Measurements from ENCODE around the gene KRTAP4-12.
"Not testable (repeated sequence)": the region's sequence is repeated elsewhere in the genome, so short reads cannot be mapped to it uniquely, and the experiment has no call there.

Gene KRTAP4-12

DNA sequence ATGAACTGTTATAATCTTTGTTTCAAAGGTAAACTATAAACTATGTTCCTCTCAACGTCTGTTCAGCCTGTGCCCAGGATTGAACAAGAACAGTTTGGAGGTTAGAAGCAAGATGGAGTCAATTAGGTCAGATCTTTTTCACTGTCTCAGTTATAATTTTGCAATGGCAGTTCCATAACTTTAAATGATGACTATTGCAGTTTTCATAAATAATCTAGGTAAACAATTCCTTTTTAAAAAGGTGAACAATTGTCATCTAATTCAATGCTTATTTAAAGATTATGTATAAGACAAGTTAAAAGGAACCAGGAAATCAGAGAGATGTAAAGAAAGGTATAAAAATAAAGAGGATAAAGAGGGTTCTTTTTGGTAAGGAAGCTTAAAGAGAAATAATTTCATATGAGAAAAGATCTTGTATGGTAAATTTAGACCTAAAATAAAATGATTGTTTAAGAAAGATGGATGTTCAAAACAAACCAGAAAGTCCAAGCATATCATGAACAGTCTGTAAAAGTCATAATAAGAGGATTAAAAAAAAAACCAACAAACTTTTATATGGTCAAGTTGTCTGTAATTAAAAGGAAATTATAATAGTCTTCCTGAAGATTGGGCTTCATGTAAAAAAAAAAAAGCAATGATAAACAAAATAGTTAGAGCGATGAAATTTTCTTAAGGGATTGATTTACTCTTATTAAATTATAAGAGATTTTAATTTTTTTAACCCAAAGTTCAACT, 12.7 kb downstream of the KRTAP4-12 start:
- TF ChIP-seq CTCF (IDR thresholded peaks at IDR 0.05; ENCODE audit: borderline replicate concordance, control extremely low read depth, extremely low read depth, insufficient read depth, missing control alignments), result no peak
- DNase-seq (ENCODE audit: low spot score), result no peak
- in situ Hi-C loops (cut with MboI; ENCODE audit: low sequenced_read_pairs, unreplicated experiment), result no loop called here

DNA sequence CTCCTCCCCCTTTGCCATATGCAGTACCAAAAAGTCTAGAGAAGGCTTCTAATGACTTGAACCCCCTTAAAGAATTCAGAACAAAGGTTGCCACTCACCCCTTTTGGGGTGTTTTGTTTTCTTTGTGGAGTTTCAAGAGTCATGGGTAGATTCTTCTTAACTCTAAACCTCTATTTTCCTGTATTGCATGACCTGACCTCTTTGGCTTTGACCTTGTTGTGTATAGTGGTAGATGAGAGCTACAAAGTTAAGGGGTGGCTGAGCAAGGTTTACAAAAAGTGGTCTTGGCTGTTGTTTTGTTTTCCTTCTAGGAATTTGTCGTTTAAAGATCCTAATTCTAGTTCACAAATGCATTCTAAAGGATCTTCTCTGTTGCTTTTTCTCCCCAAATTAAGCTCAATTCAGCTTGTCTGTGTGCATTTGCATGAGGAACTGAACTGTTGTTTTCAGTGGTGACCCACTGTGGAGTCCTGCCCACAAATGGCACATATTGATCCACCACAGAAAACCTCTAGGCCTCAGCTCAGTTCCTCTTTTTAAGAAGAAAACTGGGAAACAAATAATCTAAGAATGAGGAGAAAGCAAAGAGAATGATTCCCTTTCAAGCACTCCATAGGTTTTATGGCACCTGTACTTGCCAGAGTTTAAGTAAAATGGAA, 15.1 kb downstream of the KRTAP4-12 start:
- in situ Hi-C loops (cut with MboI; ENCODE audit: low sequenced_read_pairs, unreplicated experiment); DNase-seq (ENCODE audit: low spot score): not testable (repeated sequence)

DNA sequence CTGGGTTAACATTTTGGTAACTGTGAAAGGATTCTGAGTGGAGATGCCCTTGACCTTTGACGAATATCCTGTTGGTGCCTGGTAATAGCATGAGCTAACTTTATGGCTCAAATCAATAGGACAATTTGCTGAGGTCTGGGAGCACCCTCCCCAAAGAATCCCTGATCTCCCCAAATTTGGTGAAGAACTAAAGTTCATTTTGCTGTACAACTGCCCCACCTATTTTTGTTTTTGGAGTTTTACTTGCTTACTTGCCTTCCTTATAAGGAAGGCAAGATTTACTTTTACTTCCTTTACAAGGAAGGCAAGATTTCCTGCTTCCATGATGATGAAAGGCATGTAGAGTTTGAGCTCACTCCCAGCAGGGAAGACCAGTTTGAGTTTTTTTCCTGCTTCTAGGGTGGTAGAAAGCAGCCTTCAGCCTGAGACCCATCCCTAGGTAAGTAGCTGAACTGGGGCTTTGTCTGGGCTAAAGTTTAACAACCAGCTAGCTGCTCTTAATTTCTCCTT, 16.0 kb downstream of the KRTAP4-12 start:
- DNase-seq (ENCODE audit: low spot score), result no peak
- TF ChIP-seq CTCF (IDR thresholded peaks at IDR 0.05; ENCODE audit: borderline replicate concordance, control extremely low read depth, extremely low read depth, insufficient read depth, missing control alignments), result no peak
- in situ Hi-C loops (cut with MboI; ENCODE audit: low sequenced_read_pairs, unreplicated experiment), result no loop called here

DNA sequence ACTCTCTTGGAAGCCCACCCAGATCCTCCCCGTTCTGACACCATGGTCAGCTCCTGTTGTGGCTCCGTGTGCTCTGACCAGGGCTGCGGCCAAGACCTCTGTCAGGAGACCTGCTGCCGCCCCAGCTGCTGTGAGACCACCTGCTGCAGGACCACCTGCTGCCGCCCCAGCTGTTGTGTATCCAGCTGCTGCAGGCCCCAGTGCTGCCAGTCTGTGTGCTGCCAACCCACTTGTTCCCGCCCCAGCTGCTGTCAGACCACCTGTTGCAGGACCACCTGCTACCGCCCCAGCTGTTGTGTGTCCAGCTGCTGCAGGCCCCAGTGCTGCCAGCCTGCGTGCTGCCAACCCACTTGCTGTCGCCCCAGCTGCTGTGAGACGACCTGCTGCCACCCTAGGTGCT, 18.6 kb downstream of the KRTAP4-12 start, which contains the start of gene KRTAP4-9:
TSS of gene KRTAP4-9 (plus strand) at position 43 of the 400 bp plus-strand sequence. CDS start at position 43, 0 bp downstream.
- in situ Hi-C loops (cut with MboI; ENCODE audit: low sequenced_read_pairs, unreplicated experiment); DNase-seq (ENCODE audit: low spot score): not testable (repeated sequence)

- DNase-seq (ENCODE audit: low spot score); in situ Hi-C loops (cut with MboI; ENCODE audit: low sequenced_read_pairs, unreplicated experiment): not testable (repeated sequence)
Observed at GRCh38 chr17:41104386-41105038, 19.5 kb downstream of the KRTAP4-12 start.

- TF ChIP-seq CTCF (IDR thresholded peaks at IDR 0.05; ENCODE audit: borderline replicate concordance, control extremely low read depth, extremely low read depth, insufficient read depth, missing control alignments), result no peak
- in situ Hi-C loops (cut with MboI; ENCODE audit: low sequenced_read_pairs, unreplicated experiment), result no loop called here
- no peak for DNase-seq (ENCODE audit: low spot score)
Observed at GRCh38 chr17:41103896-41104295, 20.1 kb downstream of the KRTAP4-12 start.

- DNase-seq (ENCODE audit: low spot score), result no peak
- in situ Hi-C loops (cut with MboI; ENCODE audit: low sequenced_read_pairs, unreplicated experiment), result no loop called here
- no peak for TF ChIP-seq CTCF (IDR thresholded peaks at IDR 0.05; ENCODE audit: borderline replicate concordance, control extremely low read depth, extremely low read depth, insufficient read depth, missing control alignments)
Observed at GRCh38 chr17:41101586-41102259, 22.3 kb downstream of the KRTAP4-12 start, which contains the start of gene KRTAP4-16. Gene KRTAP4-16, minus strand, starts transcription at chr17:41102209. Its CDS starts 0 bp downstream, at chr17:41102209.

GRCh38 chr17:41099682-41100480, 24.1 kb downstream of the KRTAP4-12 start:
- in situ Hi-C loops (cut with MboI; ENCODE audit: low sequenced_read_pairs, unreplicated experiment), result not testable (repeated sequence)

More at GRCh38 chr17:41099682-41100480, 24.1 kb downstream of the KRTAP4-12 start:
- DNase-seq (ENCODE audit: low spot score), result not testable (repeated sequence)
